ENCODE measurements around the gene ALKBH5. TPM values are rescaled to one million over a fixed set of nuclear protein-coding genes. Genes with fewer than 3 reads are reported as not detected.

Gene ALKBH5
- total RNA-seq, 1 donor from 2014 or later: 96.3 TPM

- ATAC-seq (no peak), DNase-seq (ENCODE audit: low spot score) (no peak)
- intact Hi-C loops (cut with DNase I): no loop called here
Observed at GRCh38 chr17:18231164-18231563, 47.5 kb downstream of the ALKBH5 start.

- DNase-seq (ENCODE audit: low spot score) (no peak), ATAC-seq (no peak)
- intact Hi-C loops (cut with DNase I): no loop called here
Observed at GRCh38 chr17:18233803-18234518, 50.3 kb downstream of the ALKBH5 start.

- intact Hi-C loops (cut with DNase I): no loop called here
- no peak for DNase-seq (ENCODE audit: low spot score)
- ATAC-seq: no peak
Observed at GRCh38 chr17:18234853-18235380, 51.3 kb downstream of the ALKBH5 start.

- DNase-seq (ENCODE audit: low spot score): no peak
- intact Hi-C loops (cut with DNase I): no loop called here
- no peak for ATAC-seq
Observed at GRCh38 chr17:18235743-18236256, 52.2 kb downstream of the ALKBH5 start.

- ATAC-seq (no peak), DNase-seq (ENCODE audit: low spot score) (no peak)
- intact Hi-C loops (cut with DNase I): no loop called here
Observed at GRCh38 chr17:18236494-18236893, 52.9 kb downstream of the ALKBH5 start.

GRCh38 chr17:18237461-18237860 is 53.8 kb downstream of the ALKBH5 start:
- DNase-seq (ENCODE audit: low spot score): no peak
- no peak for ATAC-seq
- intact Hi-C loops (cut with DNase I): no loop called here

GRCh38 chr17:18238299-18238698 is 54.7 kb downstream of the ALKBH5 start:
- ATAC-seq (no peak), DNase-seq (ENCODE audit: low spot score) (no peak)
- intact Hi-C loops (cut with DNase I): no loop called here

GRCh38 chr17:18240449-18240848 is 56.8 kb downstream of the ALKBH5 start:
- intact Hi-C loops (cut with DNase I): no loop called here
- ATAC-seq (no peak), DNase-seq (ENCODE audit: low spot score) (no peak)

- ATAC-seq (no peak), DNase-seq (ENCODE audit: low spot score) (no peak)
- intact Hi-C loops (cut with DNase I): no loop called here
Observed at GRCh38 chr17:18241229-18241871, 57.7 kb downstream of the ALKBH5 start.

- ATAC-seq: no peak
- intact Hi-C loops (cut with DNase I): no loop called here
- no peak for DNase-seq (ENCODE audit: low spot score)
Observed at GRCh38 chr17:18245038-18245776, 61.6 kb downstream of the ALKBH5 start.

- DNase-seq (ENCODE audit: low spot score): no peak
- intact Hi-C loops (cut with DNase I): no loop called here
- ATAC-seq: no peak
Observed at GRCh38 chr17:18246109-18246725, 62.6 kb downstream of the ALKBH5 start.

- intact Hi-C loops (cut with DNase I): no loop called here
- ATAC-seq (peak; percentile 46), DNase-seq (ENCODE audit: low spot score) (peak; percentile 83)
Observed at GRCh38 chr17:18246880-18247612, 63.4 kb downstream of the ALKBH5 start.

- intact Hi-C loops (cut with DNase I): no loop called here
- DNase-seq (ENCODE audit: low spot score): no peak
- peak; percentile 44 for ATAC-seq
Observed at GRCh38 chr17:18247613-18248001, 64.0 kb downstream of the ALKBH5 start.

- DNase-seq (ENCODE audit: low spot score): peak; percentile 77
- intact Hi-C loops (cut with DNase I): no loop called here
- ATAC-seq: peak; percentile 72
Observed at GRCh38 chr17:18248300-18248731, 64.7 kb downstream of the ALKBH5 start.

- intact Hi-C loops (cut with DNase I): no loop called here
- no peak for DNase-seq (ENCODE audit: low spot score)
- ATAC-seq: no peak
Observed at GRCh38 chr17:18248811-18249210, 65.2 kb downstream of the ALKBH5 start.

GRCh38 chr17:18250259-18250658 is 66.6 kb downstream of the ALKBH5 start:
- intact Hi-C loops (cut with DNase I): no loop called here
- DNase-seq (ENCODE audit: low spot score) (no peak), ATAC-seq (no peak)

- intact Hi-C loops (cut with DNase I): no loop called here
- DNase-seq (ENCODE audit: low spot score): no peak
- ATAC-seq: no peak
Observed at GRCh38 chr17:18250708-18251107, 67.1 kb downstream of the ALKBH5 start.

- intact Hi-C loops (cut with DNase I): no loop called here
- no peak for ATAC-seq
- no peak for DNase-seq (ENCODE audit: low spot score)
Observed at GRCh38 chr17:18251204-18251603, 67.6 kb downstream of the ALKBH5 start.

- DNase-seq (ENCODE audit: low spot score): no peak
- no peak for ATAC-seq
- intact Hi-C loops (cut with DNase I): no loop called here
Observed at GRCh38 chr17:18252160-18252559, 68.5 kb downstream of the ALKBH5 start.

All from sciatic nerve (tissue), 2 donors.